ENCODE results near the gene SERAC1.

Gene SERAC1

DNA sequence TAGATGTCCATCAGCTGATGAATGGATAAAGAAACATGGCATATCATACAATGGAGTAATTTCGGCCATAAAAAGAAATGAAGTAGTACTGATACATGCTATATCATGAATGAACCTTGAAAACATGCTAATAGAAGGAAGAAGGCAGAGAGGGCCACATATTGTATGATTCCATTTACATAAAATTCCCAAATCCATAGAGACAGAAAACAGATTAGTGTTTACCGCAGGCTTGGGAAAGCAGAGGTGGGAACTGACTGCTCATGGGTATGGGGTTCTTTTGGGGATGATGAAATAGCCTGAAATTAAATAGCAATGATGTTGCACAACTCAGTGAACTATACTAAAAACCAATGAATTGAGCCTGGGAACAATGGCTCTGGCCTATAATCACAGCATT, 58.3 kb downstream of the SERAC1 start:
- no peaks in the 10 kb centered on the region for H3K9me2 ChIP-seq (ENCODE audit: low read depth, low read length)
- H3K27ac ChIP-seq (ENCODE audit: low read depth, low read length, poor library complexity, severe bottlenecking) = no peak overlapping the region
- no peak overlapping the region for H3K4me3 ChIP-seq (ENCODE audit: low read depth, low read length, poor library complexity, severe bottlenecking)
- TF ChIP-seq EZH2 (IDR thresholded peaks at IDR 0.05; ENCODE audit: borderline replicate concordance, low read length) = no peak
- TF ChIP-seq, protein P1, sequence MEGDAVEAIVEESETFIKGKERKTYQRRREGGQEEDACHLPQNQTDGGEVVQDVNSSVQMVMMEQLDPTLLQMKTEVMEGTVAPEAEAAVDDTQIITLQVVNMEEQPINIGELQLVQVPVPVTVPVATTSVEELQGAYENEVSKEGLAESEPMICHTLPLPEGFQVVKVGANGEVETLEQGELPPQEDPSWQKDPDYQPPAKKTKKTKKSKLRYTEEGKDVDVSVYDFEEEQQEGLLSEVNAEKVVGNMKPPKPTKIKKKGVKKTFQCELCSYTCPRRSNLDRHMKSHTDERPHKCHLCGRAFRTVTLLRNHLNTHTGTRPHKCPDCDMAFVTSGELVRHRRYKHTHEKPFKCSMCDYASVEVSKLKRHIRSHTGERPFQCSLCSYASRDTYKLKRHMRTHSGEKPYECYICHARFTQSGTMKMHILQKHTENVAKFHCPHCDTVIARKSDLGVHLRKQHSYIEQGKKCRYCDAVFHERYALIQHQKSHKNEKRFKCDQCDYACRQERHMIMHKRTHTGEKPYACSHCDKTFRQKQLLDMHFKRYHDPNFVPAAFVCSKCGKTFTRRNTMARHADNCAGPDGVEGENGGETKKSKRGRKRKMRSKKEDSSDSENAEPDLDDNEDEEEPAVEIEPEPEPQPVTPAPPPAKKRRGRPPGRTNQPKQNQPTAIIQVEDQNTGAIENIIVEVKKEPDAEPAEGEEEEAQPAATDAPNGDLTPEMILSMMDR (IDR thresholded peaks at IDR 0.05; ENCODE audit: low read length) = no peak
- H3F3A ChIP-seq (ENCODE audit: insufficient read depth, low read length) = no peaks in the 10 kb centered on the region
- H3K36me3 ChIP-seq (ENCODE audit: insufficient read depth, low read length) = peaks cover 8% of the 10 kb centered on the region
- H3K27me3 ChIP-seq (ENCODE audit: insufficient read depth, low read length) = no peaks in the 10 kb centered on the region
- H3K4me1 ChIP-seq (ENCODE audit: insufficient read depth, low read length, severe bottlenecking) = no peaks in the 10 kb centered on the region
- no peaks in the 10 kb centered on the region for H3K9me3 ChIP-seq (ENCODE audit: low read length)
- no peak overlapping the region for H3K4me2 ChIP-seq (ENCODE audit: low read length)
- no peak overlapping the region for H3K9ac ChIP-seq (ENCODE audit: low read length)
- H4K20me1 ChIP-seq (ENCODE audit: insufficient read depth, low read length) = no peaks in the 10 kb centered on the region
- H2AFZ ChIP-seq (ENCODE audit: low read length) = no peak overlapping the region
- no peaks in the 10 kb centered on the region for H3K79me2 ChIP-seq (ENCODE audit: insufficient read depth, low read length)

DNA sequence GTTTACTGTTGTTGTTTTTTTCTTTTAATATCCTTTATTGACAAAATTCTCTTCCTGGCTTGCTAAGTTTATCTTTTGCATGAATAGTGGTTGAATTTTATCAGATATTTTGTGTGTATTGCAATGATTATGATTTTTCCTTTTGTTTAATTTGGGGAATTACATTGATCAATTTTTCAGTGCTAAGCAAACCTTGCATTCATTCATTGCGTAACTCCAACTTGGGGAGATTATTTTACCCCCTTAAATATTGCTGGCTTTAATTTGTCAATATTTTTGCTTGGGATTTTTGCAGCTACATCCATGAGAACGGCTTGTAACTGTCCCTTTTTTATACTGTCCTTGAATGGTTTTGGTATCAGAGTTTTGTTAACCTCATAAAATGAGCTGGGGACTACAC, 63.4 kb downstream of the SERAC1 start:
- H3K27ac ChIP-seq (ENCODE audit: low read depth, low read length, poor library complexity, severe bottlenecking) = no peak overlapping the region

GRCh38 chr6:158103228-158103627, 64.8 kb downstream of the SERAC1 start:
- TF ChIP-seq, protein P1 (IDR thresholded peaks at IDR 0.05; ENCODE audit: low read length) = no peak
- no peak for TF ChIP-seq EZH2 (IDR thresholded peaks at IDR 0.05; ENCODE audit: borderline replicate concordance, low read length)

More for the DNA sequence above, 63.4 kb downstream of the SERAC1 start:
- no peaks in the 10 kb centered on the region for H3K27me3 ChIP-seq (ENCODE audit: insufficient read depth, low read length)
- H3K9me2 ChIP-seq (ENCODE audit: low read depth, low read length) = no peaks in the 10 kb centered on the region
- TF ChIP-seq, protein P1 (IDR thresholded peaks at IDR 0.05; ENCODE audit: low read length) = no peak
- no peak for TF ChIP-seq EZH2 (IDR thresholded peaks at IDR 0.05; ENCODE audit: borderline replicate concordance, low read length)
- H2AFZ ChIP-seq (ENCODE audit: low read length) = no peak overlapping the region
- H3K36me3 ChIP-seq (ENCODE audit: insufficient read depth, low read length) = peaks cover 5% of the 10 kb centered on the region
- no peak overlapping the region for H3K4me2 ChIP-seq (ENCODE audit: low read length)
- H3K4me3 ChIP-seq (ENCODE audit: low read depth, low read length, poor library complexity, severe bottlenecking) = no peak overlapping the region
- no peak overlapping the region for H3K9ac ChIP-seq (ENCODE audit: low read length)
- no peaks in the 10 kb centered on the region for H4K20me1 ChIP-seq (ENCODE audit: insufficient read depth, low read length)
- no peaks in the 10 kb centered on the region for H3K9me3 ChIP-seq (ENCODE audit: low read length)
- H3K79me2 ChIP-seq (ENCODE audit: insufficient read depth, low read length) = no peaks in the 10 kb centered on the region
- no peaks in the 10 kb centered on the region for H3F3A ChIP-seq (ENCODE audit: insufficient read depth, low read length)
- no peaks in the 10 kb centered on the region for H3K4me1 ChIP-seq (ENCODE audit: insufficient read depth, low read length, severe bottlenecking)

More at GRCh38 chr6:158103228-158103627, 64.8 kb downstream of the SERAC1 start:
- Histone ChIP-seq H3K27me3 (ENCODE audit: insufficient read depth, low read length) (no peaks in the 10 kb centered on the region), H2AFZ (ENCODE audit: low read length) (no peak overlapping the region), H3K9ac (ENCODE audit: low read length) (no peak overlapping the region), H3K27ac (ENCODE audit: low read depth, low read length, poor library complexity, severe bottlenecking) (no peak overlapping the region), H3K9me3 (ENCODE audit: low read length) (no peaks in the 10 kb centered on the region), H3F3A (ENCODE audit: insufficient read depth, low read length) (no peaks in the 10 kb centered on the region), H3K4me2 (ENCODE audit: low read length) (no peak overlapping the region), H3K4me1 (ENCODE audit: insufficient read depth, low read length, severe bottlenecking) (no peaks in the 10 kb centered on the region), H3K4me3 (ENCODE audit: low read depth, low read length, poor library complexity, severe bottlenecking) (no peak overlapping the region), H3K9me2 (ENCODE audit: low read depth, low read length) (no peaks in the 10 kb centered on the region), H3K36me3 (ENCODE audit: insufficient read depth, low read length) (no peaks in the 10 kb centered on the region), H3K79me2 (ENCODE audit: insufficient read depth, low read length) (no peaks in the 10 kb centered on the region), H4K20me1 (ENCODE audit: insufficient read depth, low read length) (no peaks in the 10 kb centered on the region)
